ENCODE data around the gene ZC3H14. TPM values are rescaled to one million over a fixed set of nuclear protein-coding genes. Genes with fewer than 3 reads are reported as not detected.

The ZC3H14 gene
- total RNA-seq, 1 donor from 2014 or later, result 62.2 TPM

GRCh38 chr14:88565427-88565826, 2.6 kb downstream of the ZC3H14 start:
- H3K27ac ChIP-seq, result no peak overlapping the region
- H3K4me1 ChIP-seq, result peaks cover 4 to 6% of the 10 kb centered on the region in 2 donors
- H3K4me3 ChIP-seq, result no peak overlapping the region
- intact Hi-C loops (cut with DNase I), result no loop called here
- peaks cover 22 to 31% of the 10 kb centered on the region in 2 donors for H3K36me3 ChIP-seq
- TF ChIP-seq CTCF (IDR thresholded peaks at IDR 0.05), result no peak
- H3K9me3 ChIP-seq, result no peaks in the 10 kb centered on the region
- no peak for DNase-seq (ENCODE audit: low spot score in 2 of 2)
- no peaks in the 10 kb centered on the region for H3K27me3 ChIP-seq

- no peak for TF ChIP-seq CTCF (IDR thresholded peaks at IDR 0.05)
- intact Hi-C loops (cut with DNase I), result no loop called here
- Histone ChIP-seq H3K4me3 (no peak overlapping the region), H3K4me1 (peaks cover 2 to 6% of the 10 kb centered on the region in 2 donors), H3K27ac (no peak overlapping the region), H3K9me3 (no peaks in the 10 kb centered on the region), H3K36me3 (peaks cover 46 to 58% of the 10 kb centered on the region in 2 donors), H3K27me3 (no peaks in the 10 kb centered on the region)
- DNase-seq (ENCODE audit: low spot score in 2 of 2), result no peak
Measured at GRCh38 chr14:88568196-88568595, 5.4 kb downstream of the ZC3H14 start.

GRCh38 chr14:88572117-88572516, 9.3 kb downstream of the ZC3H14 start:
- Histone ChIP-seq H3K4me1 (no peaks in the 10 kb centered on the region), H3K36me3 (peaks cover 82 to 95% of the 10 kb centered on the region in 2 donors), H3K27me3 (no peaks in the 10 kb centered on the region), H3K27ac (no peak overlapping the region), H3K4me3 (no peak overlapping the region), H3K9me3 (no peaks in the 10 kb centered on the region)
- no peak for DNase-seq (ENCODE audit: low spot score in 2 of 2)
- intact Hi-C loops (cut with DNase I), result no loop called here
- TF ChIP-seq CTCF (IDR thresholded peaks at IDR 0.05), result no peak

GRCh38 chr14:88576222-88576621, 13.4 kb downstream of the ZC3H14 start:
- DNase-seq (ENCODE audit: low spot score in 2 of 2), result no peak
- no peaks in the 10 kb centered on the region for H3K9me3 ChIP-seq
- intact Hi-C loops (cut with DNase I), result no loop called here
- peaks cover 80 to 95% of the 10 kb centered on the region in 2 donors for H3K36me3 ChIP-seq
- H3K4me1 ChIP-seq, result no peaks in the 10 kb centered on the region
- no peak overlapping the region for H3K4me3 ChIP-seq
- H3K27ac ChIP-seq, result no peak overlapping the region
- H3K27me3 ChIP-seq, result no peaks in the 10 kb centered on the region
- TF ChIP-seq CTCF (IDR thresholded peaks at IDR 0.05), result no peak

- peaks cover 22 to 71% of the 10 kb centered on the region in 2 donors for H3K36me3 ChIP-seq
- DNase-seq (ENCODE audit: low spot score in 2 of 2), result no peak
- H3K27me3 ChIP-seq, result no peaks in the 10 kb centered on the region
- H3K9me3 ChIP-seq, result no peaks in the 10 kb centered on the region
- H3K27ac ChIP-seq, result no peak overlapping the region
- no peak for TF ChIP-seq CTCF (IDR thresholded peaks at IDR 0.05)
- no peaks in the 10 kb centered on the region for H3K4me1 ChIP-seq
- no peak overlapping the region for H3K4me3 ChIP-seq
- intact Hi-C loops (cut with DNase I), result no loop called here
Measured at GRCh38 chr14:88584451-88584850, 21.6 kb downstream of the ZC3H14 start.

GRCh38 chr14:88588081-88588480, 25.2 kb downstream of the ZC3H14 start:
- H3K27ac ChIP-seq, result no peak overlapping the region

More at GRCh38 chr14:88588081-88588480, 25.2 kb downstream of the ZC3H14 start:
- DNase-seq (ENCODE audit: low spot score in 2 of 2), result no peak
- no peaks in the 10 kb centered on the region for H3K27me3 ChIP-seq
- H3K9me3 ChIP-seq, result no peaks in the 10 kb centered on the region
- H3K36me3 ChIP-seq, result peaks cover 19 to 80% of the 10 kb centered on the region in 2 donors
- H3K4me1 ChIP-seq, result no peaks in the 10 kb centered on the region
- TF ChIP-seq CTCF (IDR thresholded peaks at IDR 0.05), result no peak
- intact Hi-C loops (cut with DNase I), result no loop called here
- no peak overlapping the region for H3K4me3 ChIP-seq
